Esophagus mucosa (tissue), 1 donor: ENCODE measurements around the gene LTBP4. TPM values are rescaled to one million over a fixed set of nuclear protein-coding genes. Genes with fewer than 3 reads are reported as not detected.
A peak's percentile ranks its signal among the peaks of the same experiment; 100 is the strongest.
"Not testable (repeated sequence)": the region's sequence is repeated elsewhere in the genome, so short reads cannot be mapped to it uniquely, and the experiment has no call there.

ENCODE experiments used
- ATAC-seq: fragments of 200-7000 bp; cut with Tn5 transposase; one replicate; pipeline ENCODE4 v1.9.1; 2020
- total RNA-seq: library from RNA; stranded (reverse); gene quantifications from one replicate; pipeline ENCODE4 v1.2.4, GENCODE V29; 2023
- donor health status: DM: yes; HTN: yes; CAD: no.

The LTBP4 gene
- total RNA-seq, 1 donor from 2014 or later, result 68.1 TPM

GRCh38 chr19:40576585-40577451 is 24.4 kb upstream of the LTBP4 start, which contains the start of gene SHKBP1:
Gene SHKBP1, plus strand, starts transcription at chr19:40576873. Its CDS starts 27 bp downstream, at chr19:40576900.
- peak; percentile 96 for ATAC-seq

- no peak for ATAC-seq
Measured at GRCh38 chr19:40578442-40578908, 22.7 kb upstream of the LTBP4 start.

GRCh38 chr19:40580619-40581018 is 20.6 kb upstream of the LTBP4 start:
- ATAC-seq, result no peak

- no peak for ATAC-seq
Measured at GRCh38 chr19:40581531-40581930, 19.6 kb upstream of the LTBP4 start.

- no peak for ATAC-seq
Measured at GRCh38 chr19:40582467-40582866, 18.7 kb upstream of the LTBP4 start.

GRCh38 chr19:40583283-40583682 is 17.9 kb upstream of the LTBP4 start:
- no peak for ATAC-seq

- no peak for ATAC-seq
Measured at GRCh38 chr19:40584007-40584406, 17.2 kb upstream of the LTBP4 start.

- ATAC-seq, result peak; percentile 49
Measured at GRCh38 chr19:40585241-40585981, 15.8 kb upstream of the LTBP4 start.

- ATAC-seq, result no peak
Measured at GRCh38 chr19:40585982-40586422, 15.2 kb upstream of the LTBP4 start.

GRCh38 chr19:40586611-40587010 is 14.6 kb upstream of the LTBP4 start:
- ATAC-seq, result no peak

GRCh38 chr19:40588110-40588854 is 12.9 kb upstream of the LTBP4 start:
- ATAC-seq, result no peak

GRCh38 chr19:40588926-40589569 is 12.1 kb upstream of the LTBP4 start:
- ATAC-seq, result no peak

- peak; percentile 2 for ATAC-seq
Measured at GRCh38 chr19:40589591-40590429, 11.4 kb upstream of the LTBP4 start.

- ATAC-seq, result no peak
Measured at GRCh38 chr19:40590464-40591265, 10.5 kb upstream of the LTBP4 start.

GRCh38 chr19:40591724-40592123 is 9.4 kb upstream of the LTBP4 start:
- not testable (repeated sequence) for ATAC-seq

- peak; percentile 45 for ATAC-seq
Measured at GRCh38 chr19:40592170-40592569, 9.0 kb upstream of the LTBP4 start.

- ATAC-seq, result no peak
Measured at GRCh38 chr19:40594255-40594654, 6.9 kb upstream of the LTBP4 start.

- ATAC-seq, result no peak
Measured at GRCh38 chr19:40594657-40595091, 6.5 kb upstream of the LTBP4 start.

GRCh38 chr19:40596608-40597328 is 4.4 kb upstream of the LTBP4 start:
- ATAC-seq, result no peak
